ENCODE data around the gene IFT88. TPM values are rescaled to one million over a fixed set of nuclear protein-coding genes. Genes with fewer than 3 reads are reported as not detected.

The IFT88 gene
- total RNA-seq, 1 donor from 2014 or later, result 8.7 TPM

DNA sequence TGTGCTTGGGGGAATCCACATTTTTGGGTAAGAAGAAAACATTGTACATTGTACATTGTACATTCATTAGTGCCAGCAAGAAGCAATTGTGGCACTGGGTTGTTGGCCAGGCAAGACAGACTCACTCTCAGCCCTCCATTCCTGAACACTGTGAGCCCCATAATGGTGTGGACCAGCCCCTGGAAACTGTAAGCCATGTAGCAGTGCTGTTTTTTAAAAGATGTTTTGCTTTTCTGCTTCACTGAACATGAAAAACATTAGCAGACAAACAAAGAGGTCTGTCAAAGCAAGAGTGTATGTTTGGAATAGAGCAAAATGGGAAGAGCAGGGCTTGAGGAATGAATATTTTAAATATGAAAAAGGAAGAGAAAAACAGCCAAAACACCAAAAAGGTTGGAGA lies 97.4 kb downstream of the IFT88 start:
- H3K36me3 Mint-ChIP-seq (ENCODE audit: unreplicated experiment), result no peaks in the 10 kb centered on the region
- H3K27me3 Mint-ChIP-seq (ENCODE audit: unreplicated experiment), result no peaks in the 10 kb centered on the region
- no peak for DNase-seq
- no peak overlapping the region for H3K4me3 Mint-ChIP-seq (ENCODE audit: unreplicated experiment)
- TF ChIP-seq, protein P1, sequence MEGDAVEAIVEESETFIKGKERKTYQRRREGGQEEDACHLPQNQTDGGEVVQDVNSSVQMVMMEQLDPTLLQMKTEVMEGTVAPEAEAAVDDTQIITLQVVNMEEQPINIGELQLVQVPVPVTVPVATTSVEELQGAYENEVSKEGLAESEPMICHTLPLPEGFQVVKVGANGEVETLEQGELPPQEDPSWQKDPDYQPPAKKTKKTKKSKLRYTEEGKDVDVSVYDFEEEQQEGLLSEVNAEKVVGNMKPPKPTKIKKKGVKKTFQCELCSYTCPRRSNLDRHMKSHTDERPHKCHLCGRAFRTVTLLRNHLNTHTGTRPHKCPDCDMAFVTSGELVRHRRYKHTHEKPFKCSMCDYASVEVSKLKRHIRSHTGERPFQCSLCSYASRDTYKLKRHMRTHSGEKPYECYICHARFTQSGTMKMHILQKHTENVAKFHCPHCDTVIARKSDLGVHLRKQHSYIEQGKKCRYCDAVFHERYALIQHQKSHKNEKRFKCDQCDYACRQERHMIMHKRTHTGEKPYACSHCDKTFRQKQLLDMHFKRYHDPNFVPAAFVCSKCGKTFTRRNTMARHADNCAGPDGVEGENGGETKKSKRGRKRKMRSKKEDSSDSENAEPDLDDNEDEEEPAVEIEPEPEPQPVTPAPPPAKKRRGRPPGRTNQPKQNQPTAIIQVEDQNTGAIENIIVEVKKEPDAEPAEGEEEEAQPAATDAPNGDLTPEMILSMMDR (IDR thresholded peaks at IDR 0.05; ENCODE audit: partially characterized antibody, unreplicated experiment), result no peak
- peaks cover 2% of the 10 kb centered on the region for H3K4me1 Mint-ChIP-seq (ENCODE audit: low read depth, unreplicated experiment)
- H3K9me3 Mint-ChIP-seq (ENCODE audit: unreplicated experiment), result no peaks in the 10 kb centered on the region
- no peak overlapping the region for H3K27ac Mint-ChIP-seq (ENCODE audit: unreplicated experiment)

DNA sequence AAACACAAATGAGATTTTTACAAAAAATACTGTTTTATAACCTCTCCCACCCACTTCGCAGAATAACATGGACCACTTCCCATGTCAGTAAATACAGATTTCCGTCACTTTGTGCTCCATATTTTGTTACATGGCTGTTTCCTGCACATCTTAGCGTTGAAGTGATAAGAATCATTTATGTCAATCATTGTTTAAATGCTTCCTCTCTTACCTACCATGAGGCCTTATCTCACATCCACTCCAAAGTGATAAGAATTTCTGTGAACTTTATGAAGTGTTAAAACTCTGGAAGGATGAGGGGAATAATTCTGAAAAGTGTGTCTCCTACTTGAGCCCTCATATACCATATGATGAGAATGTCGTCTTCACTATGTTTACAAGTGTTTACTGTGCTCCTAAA lies 100.0 kb downstream of the IFT88 start:
- TF ChIP-seq, protein P1 (IDR thresholded peaks at IDR 0.05; ENCODE audit: partially characterized antibody, unreplicated experiment), result no peak
- no peaks in the 10 kb centered on the region for H3K27me3 Mint-ChIP-seq (ENCODE audit: unreplicated experiment)
- no peak for DNase-seq
- H3K4me1 Mint-ChIP-seq (ENCODE audit: low read depth, unreplicated experiment), result peaks cover 2% of the 10 kb centered on the region
- no peaks in the 10 kb centered on the region for H3K36me3 Mint-ChIP-seq (ENCODE audit: unreplicated experiment)
- no peak overlapping the region for H3K27ac Mint-ChIP-seq (ENCODE audit: unreplicated experiment)
- H3K4me3 Mint-ChIP-seq (ENCODE audit: unreplicated experiment), result no peak overlapping the region
- no peaks in the 10 kb centered on the region for H3K9me3 Mint-ChIP-seq (ENCODE audit: unreplicated experiment)

DNA sequence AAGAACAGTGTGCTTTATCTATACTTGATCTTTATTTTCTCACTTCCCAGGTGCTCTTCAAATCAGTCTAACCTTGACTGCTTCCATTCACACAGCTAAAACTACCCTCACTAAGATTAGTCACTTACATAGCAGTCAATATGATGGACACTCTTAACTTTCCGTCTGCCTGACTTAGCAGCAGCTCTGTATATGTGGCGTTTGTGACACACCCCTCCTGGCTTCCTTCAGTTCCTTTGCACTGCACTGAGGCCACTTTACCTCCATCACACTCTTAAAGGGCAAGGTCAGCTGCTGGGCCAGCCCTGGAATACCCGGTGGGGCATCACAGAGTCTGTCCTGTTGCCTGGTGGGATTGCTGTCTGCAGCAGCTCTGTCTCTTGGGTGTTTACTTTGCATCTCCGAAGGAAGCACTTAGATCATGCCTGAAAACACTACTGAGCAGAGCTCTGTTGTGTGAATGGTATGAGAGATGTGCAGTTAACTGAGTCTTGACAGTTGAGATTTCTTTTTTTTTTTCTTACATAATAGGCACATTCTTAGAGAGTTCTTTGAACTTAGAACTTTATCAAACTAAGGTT lies 101.0 kb downstream of the IFT88 start:
- Mint-ChIP-seq H3K27ac (ENCODE audit: unreplicated experiment) (no peak overlapping the region), H3K4me1 (ENCODE audit: low read depth, unreplicated experiment) (peaks cover 2% of the 10 kb centered on the region), H3K27me3 (ENCODE audit: unreplicated experiment) (no peaks in the 10 kb centered on the region), H3K4me3 (ENCODE audit: unreplicated experiment) (no peak overlapping the region), H3K36me3 (ENCODE audit: unreplicated experiment) (no peaks in the 10 kb centered on the region), H3K9me3 (ENCODE audit: unreplicated experiment) (no peaks in the 10 kb centered on the region)
- DNase-seq, result no peak
- TF ChIP-seq, protein P1 (IDR thresholded peaks at IDR 0.05; ENCODE audit: partially characterized antibody, unreplicated experiment), result no peak

DNA sequence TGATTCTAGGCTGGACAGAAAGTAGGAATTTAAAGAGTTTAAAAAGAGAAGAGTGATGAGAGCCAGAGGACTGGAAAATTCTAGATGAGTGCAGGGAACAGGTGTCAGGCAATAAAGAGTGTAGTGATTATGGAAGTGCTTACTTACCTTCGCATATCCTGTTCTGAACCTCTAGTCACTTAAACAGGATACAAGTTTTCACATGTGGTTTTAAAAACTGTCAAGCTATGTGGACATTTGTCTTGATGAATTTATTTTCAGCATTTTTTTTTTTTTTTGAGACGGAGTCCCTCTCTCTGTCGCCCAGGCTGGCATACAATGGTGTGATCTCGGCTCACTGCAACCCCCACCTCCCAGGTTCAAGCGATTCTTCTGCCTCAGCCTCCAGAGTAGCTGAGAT lies 102.2 kb downstream of the IFT88 start:
- Mint-ChIP-seq H3K9me3 (ENCODE audit: unreplicated experiment) (no peaks in the 10 kb centered on the region), H3K36me3 (ENCODE audit: unreplicated experiment) (no peaks in the 10 kb centered on the region)
- no peak for DNase-seq

DNA sequence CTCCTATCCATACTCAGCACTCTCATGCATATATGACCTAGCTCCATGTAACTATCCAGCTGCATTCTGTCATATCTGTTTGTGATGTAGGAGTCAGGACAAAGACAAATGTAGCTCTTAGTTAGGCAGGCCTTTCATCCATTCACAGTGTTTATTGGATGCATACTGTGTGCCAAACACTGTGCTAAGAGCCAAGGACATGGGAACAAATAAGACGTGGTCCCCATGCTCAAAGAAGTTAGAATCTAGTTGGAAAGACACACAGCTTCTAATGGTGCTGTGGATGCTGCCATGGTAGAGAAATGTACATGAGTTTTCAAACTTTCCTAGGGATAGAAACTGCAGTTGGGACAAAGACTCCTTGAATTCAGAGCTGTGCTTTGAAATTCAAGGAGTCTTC lies 104.8 kb downstream of the IFT88 start:
- TF ChIP-seq, protein P1 (IDR thresholded peaks at IDR 0.05; ENCODE audit: partially characterized antibody, unreplicated experiment), result no peak
- H3K4me3 Mint-ChIP-seq (ENCODE audit: unreplicated experiment), result no peak overlapping the region
- H3K4me1 Mint-ChIP-seq (ENCODE audit: low read depth, unreplicated experiment), result no peaks in the 10 kb centered on the region
- no peaks in the 10 kb centered on the region for H3K36me3 Mint-ChIP-seq (ENCODE audit: unreplicated experiment)
- no peaks in the 10 kb centered on the region for H3K9me3 Mint-ChIP-seq (ENCODE audit: unreplicated experiment)
- no peak overlapping the region for H3K27ac Mint-ChIP-seq (ENCODE audit: unreplicated experiment)
- H3K27me3 Mint-ChIP-seq (ENCODE audit: unreplicated experiment), result no peaks in the 10 kb centered on the region
- no peak for DNase-seq

More for the DNA sequence above, 102.2 kb downstream of the IFT88 start:
- H3K4me3 Mint-ChIP-seq (ENCODE audit: unreplicated experiment), result no peak overlapping the region
- no peak overlapping the region for H3K27ac Mint-ChIP-seq (ENCODE audit: unreplicated experiment)
- no peaks in the 10 kb centered on the region for H3K27me3 Mint-ChIP-seq (ENCODE audit: unreplicated experiment)
- TF ChIP-seq, protein P1 (IDR thresholded peaks at IDR 0.05; ENCODE audit: partially characterized antibody, unreplicated experiment), result no peak
- peaks cover 2% of the 10 kb centered on the region for H3K4me1 Mint-ChIP-seq (ENCODE audit: low read depth, unreplicated experiment)

Measured in glutamatergic neuron (in vitro differentiated cells).